Measurements from ENCODE around the gene GLDN. TPM values are rescaled to one million over a fixed set of nuclear protein-coding genes. Genes with fewer than 3 reads are reported as not detected.

Gene GLDN
- total and polyA plus RNA-seq, 2 experiments from 2014 or later, result 0.32 to 1.2 TPM

GRCh38 chr15:51313644-51314280 lies 27.7 kb upstream of the GLDN start:
- Mint-ChIP-seq H3K4me3 (no peak overlapping the region), H3K36me3 (ENCODE audit: low read depth) (no peaks in the 10 kb centered on the region)

More at GRCh38 chr15:51313644-51314280, 27.7 kb upstream of the GLDN start:
- no peaks in the 10 kb centered on the region for H3K36me3 ChIP-seq (ENCODE audit: insufficient read depth)
- Mint-ChIP-seq H3K4me1 (peaks cover 2% of the 10 kb centered on the region; the same call in 2 of the 3 replicates), H3K27ac (no peak overlapping the region), H3K9me3 (no peaks in the 10 kb centered on the region), H3K27me3 (ENCODE audit: insufficient read depth, low read depth, poor library complexity) (peaks cover 6% of the 10 kb centered on the region)
- peaks cover 3% of the 10 kb centered on the region; the same call in 1 of the 2 replicates for H3K9me2 ChIP-seq (ENCODE audit: insufficient read depth)
- H3K27ac ChIP-seq (ENCODE audit: low read depth), result no peak overlapping the region
- no peak for TF ChIP-seq NANOG (IDR thresholded peaks at IDR 0.05; ENCODE audit: borderline replicate concordance)
- TF ChIP-seq ZNF462 (CRISPR knock-in tag; IDR thresholded peaks at IDR 0.05), result no peak
- TF ChIP-seq POLR2AphosphoS5 (IDR thresholded peaks at IDR 0.05; ENCODE audit: low read depth), result no peak
- TF ChIP-seq ETS1 (IDR thresholded peaks at IDR 0.05), result no peak
- no peak for TF ChIP-seq REST (IDR thresholded peaks at IDR 0.05; ENCODE audit: unreplicated experiment)
- no peak for TF ChIP-seq ZNF331 (CRISPR knock-in tag; IDR thresholded peaks at IDR 0.05; ENCODE audit: low read depth)
- no peak for TF ChIP-seq EZH2phosphoT487 (IDR thresholded peaks at IDR 0.05; ENCODE audit: unreplicated experiment)
- no peak for TF ChIP-seq JUNB (IDR thresholded peaks at IDR 0.05; ENCODE audit: unreplicated experiment)
- no peak for TF ChIP-seq CREB1 (CRISPR knock-in tag; IDR thresholded peaks at IDR 0.05; ENCODE audit: low read depth)
- no peak for TF ChIP-seq CTCF (conservative IDR thresholded peaks at IDR 0.05; ENCODE audit: low read depth in 2 of 2)
- no peak for TF ChIP-seq ZNF114 (CRISPR knock-in tag; IDR thresholded peaks at IDR 0.05)
- TF ChIP-seq STAT1 (IDR thresholded peaks at IDR 0.05; ENCODE audit: unreplicated experiment), result no peak
- no peak for TF ChIP-seq EZH2 (IDR thresholded peaks at IDR 0.05; ENCODE audit: low read depth, unreplicated experiment)
- H4K20me1 ChIP-seq (replicated peaks; ENCODE audit: insufficient read depth), result no peaks in the 10 kb centered on the region
- no peak for ATAC-seq
- no peaks in the 10 kb centered on the region for H3K4me1 ChIP-seq (ENCODE audit: insufficient read depth)
- H3K4me3 ChIP-seq, result no peak overlapping the region
- H3K79me2 ChIP-seq (replicated peaks; ENCODE audit: insufficient read depth), result no peaks in the 10 kb centered on the region
- H3K4me2 ChIP-seq, result no peak overlapping the region
- DNase-seq (ENCODE audit: low spot score), result no peak
- no peaks in the 10 kb centered on the region for H3F3A ChIP-seq (replicated peaks; ENCODE audit: low read depth)
- no peaks in the 10 kb centered on the region for H3K27me3 ChIP-seq (ENCODE audit: insufficient read depth)
- no peak overlapping the region for H2AFZ ChIP-seq

All from GM23338 (cell line).